Liver (tissue), 9 donors: Measurements from ENCODE around the gene ZNF18. TPM values are rescaled to one million over a fixed set of nuclear protein-coding genes. Genes with fewer than 3 reads are reported as not detected.

Experiments used
- DNase-seq: peaks from one replicate; pipeline ENCODE4 v3.0.0-alpha.2; 2017; ENCODE audit warnings: low spot score
- H3K27ac ChIP-seq, 2 donors: one replicate each; pipeline ENCODE4 v1.7.0; 2013; ENCODE audit warnings: inconsistent platforms in 2 of 2, low read length in 2 of 2, control low read depth in 1 of 2, low read depth in 1 of 2, mild to moderate bottlenecking in 1 of 2
- H3K27me3 ChIP-seq, 4 donors: one replicate each; pipeline versions ENCODE4 v1.6.1 to v1.7.0; 2013; ENCODE audit warnings: low read length in 3 of 4, inconsistent platforms in 1 of 4, mild to moderate bottlenecking in 1 of 4, moderate library complexity in 1 of 4; ENCODE audit not compliant: control insufficient read depth in 4 of 4, insufficient read depth in 4 of 4
- H3K36me3 ChIP-seq, 4 donors: one replicate each; pipeline versions ENCODE4 v1.6.1 to v1.7.0; 2013; ENCODE audit warnings: low read length in 3 of 4, mild to moderate bottlenecking in 3 of 4, low read depth in 1 of 4, moderate library complexity in 1 of 4; ENCODE audit not compliant: control insufficient read depth in 4 of 4, insufficient read depth in 3 of 4
- H3K4me1 ChIP-seq, 4 donors: one replicate each; pipeline versions ENCODE4 v1.6.1 to v1.7.0; 2013; ENCODE audit warnings: low read length in 3 of 4, mild to moderate bottlenecking in 3 of 4, moderate library complexity in 1 of 4; ENCODE audit not compliant: control insufficient read depth in 4 of 4, insufficient read depth in 4 of 4
- H3K4me3 ChIP-seq, 3 donors: one replicate each; pipeline versions ENCODE4 v1.6.1 to v1.7.0; 2013; ENCODE audit warnings: low read length in 3 of 3, control low read depth in 1 of 3, low read depth in 1 of 3, mild to moderate bottlenecking in 1 of 3
- H3K9ac ChIP-seq, 2 donors: one replicate each; pipeline ENCODE4 v1.7.0; 2013; ENCODE audit warnings: low read length in 2 of 2, mild to moderate bottlenecking in 2 of 2, moderate library complexity in 2 of 2, control low read depth in 1 of 2, low read depth in 1 of 2
- H3K9me3 ChIP-seq, 4 donors: one replicate each; pipeline versions ENCODE4 v1.6.1 to v1.7.0; 2013; ENCODE audit warnings: low read length in 3 of 4; ENCODE audit not compliant: control insufficient read depth in 4 of 4
- EGR1 ChIP-seq, 2 donors: IDR thresholded peaks; 2 replicates each; pipeline ENCODE4 v1.6.1; 2016 to 2018; ENCODE audit warnings: antibody characterized with exemption in 2 of 2, low read depth in 2 of 2
- FOXA1 ChIP-seq: IDR thresholded peaks from 2 replicates; pipeline ENCODE4 v1.6.1; 2016; ENCODE audit warnings: antibody characterized with exemption
- FOXA2 ChIP-seq: IDR thresholded peaks from 2 replicates; pipeline ENCODE4 v1.6.1; 2016; ENCODE audit warnings: antibody characterized with exemption
- GABPA ChIP-seq, 2 donors: IDR thresholded peaks in 1 of 2; conservative IDR thresholded peaks in 1 of 2; 2 replicates each; pipeline ENCODE4 v1.6.1; 2016; ENCODE audit warnings: antibody characterized with exemption in 2 of 2, mild to moderate bottlenecking in 1 of 2, moderate library complexity in 1 of 2
- HNF4A ChIP-seq, 2 donors: conservative IDR thresholded peaks; 2 replicates each; pipeline ENCODE4 v1.6.1; 2016; ENCODE audit warnings: antibody characterized with exemption in 2 of 2, mild to moderate bottlenecking in 2 of 2
- HNF4G ChIP-seq: IDR thresholded peaks from 2 replicates; pipeline ENCODE4 v1.6.1; 2016; ENCODE audit warnings: antibody characterized with exemption
- JUND ChIP-seq, 2 donors: IDR thresholded peaks; 2 replicates each; pipeline ENCODE4 v1.6.1; 2016; ENCODE audit warnings: antibody characterized with exemption in 2 of 2
- NR2F2 ChIP-seq: IDR thresholded peaks from 2 replicates; pipeline ENCODE4 v1.6.1; 2016; ENCODE audit warnings: antibody characterized with exemption
- RXRA ChIP-seq, 2 donors: IDR thresholded peaks; 2 replicates each; pipeline ENCODE4 v1.6.1; 2017 to 2018; ENCODE audit warnings: antibody characterized with exemption in 2 of 2, mild to moderate bottlenecking in 1 of 2
- SP1 ChIP-seq: IDR thresholded peaks from 2 replicates; pipeline ENCODE4 v1.6.1; 2018; ENCODE audit warnings: antibody characterized with exemption, mild to moderate bottlenecking
- TAF1 ChIP-seq: conservative IDR thresholded peaks from 2 replicates; pipeline ENCODE4 v1.6.1; 2016; ENCODE audit warnings: antibody characterized with exemption, mild to moderate bottlenecking
- YY1 ChIP-seq: IDR thresholded peaks from 2 replicates; pipeline ENCODE4 v1.6.1; 2016; ENCODE audit warnings: antibody characterized with exemption, mild to moderate bottlenecking
- WGBS: extraction: QIAGEN DNeasy Blood & Tissue Kit; methylation state at CpG from one replicate; pipeline ENCODE4 v1.1.7; 2013; 5-methylcytosine and 5-hydroxymethylcytosine counted together
- polyA plus RNA-seq, 2 donors: library from polyadenylated mRNA; stranded (reverse) in 1 of 2; unstranded in 1 of 2; fragments of 200-250 nt in 1 of 2; fragments of >200 nt in 1 of 2; fragmentation: Nextera tagmentation in 1 of 2; extraction: Ambion mirVana in 1 of 2; gene quantifications; one replicate each; pipeline versions ENCODE4 v1.2.1 to v1.2.3, GENCODE V29; 2013 to 2015
- total RNA-seq, 2 donors: library from RNA; depleted of rRNA; stranded (reverse); fragments of >200 nt; gene quantifications; one replicate each; pipeline ENCODE4 v1.2.3, GENCODE V29; 2014
- TF ChIP-seq, protein P1 (sequence below): IDR thresholded peaks from 2 replicates; pipeline ENCODE4 v1.6.1; 2016; ENCODE audit warnings: antibody characterized with exemption
- TF ChIP-seq, protein P2 (sequence below): IDR thresholded peaks from 2 replicates; pipeline ENCODE4 v1.6.1; 2016; ENCODE audit warnings: antibody characterized with exemption
- TF ChIP-seq, protein P3 (sequence below): fragments of 150-350 bp; IDR thresholded peaks from 2 replicates; pipeline ENCODE4 v1.5.1; 2017; ENCODE audit warnings: improper control_type of control experiment, low read depth, low read length; ENCODE audit not compliant: missing input control
- TF ChIP-seq, protein P4 (sequence below): IDR thresholded peaks from 2 replicates; pipeline ENCODE4 v1.6.1; 2016; ENCODE audit warnings: antibody characterized with exemption, mild to moderate bottlenecking
- TF ChIP-seq, protein P5 (sequence below): IDR thresholded peaks from 2 replicates; pipeline ENCODE4 v1.6.1; 2016; ENCODE audit warnings: antibody characterized with exemption
- donor health status: healthy.
- donor health status: healthy.
- donor health status: healthy.
- donor health status: healthy.
- donor health status: healthy.

ZNF18 gene
- total and polyA plus RNA-seq, 4 donors: 2.1 to 4.5 (median 3.5) TPM

DNA sequence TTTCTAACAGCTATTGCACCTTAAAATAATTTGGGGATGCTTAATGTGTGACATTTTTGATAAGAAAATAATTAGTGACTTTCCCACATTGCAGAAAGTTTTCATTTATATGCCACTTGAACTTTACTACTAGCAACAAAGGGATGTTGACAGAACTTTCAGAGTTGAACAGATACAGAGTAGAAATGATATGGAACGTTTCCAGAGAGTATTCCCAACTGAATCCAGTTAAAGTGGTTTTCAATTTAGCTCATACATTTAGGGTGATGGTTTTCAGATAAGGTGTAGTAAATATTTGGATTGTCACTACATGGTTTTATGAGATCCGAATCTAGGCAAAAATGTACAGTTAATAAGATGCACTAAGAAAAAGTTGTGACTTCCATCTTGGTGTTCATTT lies 40.7 kb upstream of the ZNF18 start:
- no peak overlapping the region for H3K27ac ChIP-seq
- TF ChIP-seq HNF4A (conservative IDR thresholded peaks at IDR 0.05): peak; percentile 36 to 42
- TF ChIP-seq JUND (IDR thresholded peaks at IDR 0.05): no peak
- peak; percentile 27 for TF ChIP-seq FOXA2
- no peak overlapping the region for H3K4me3 ChIP-seq
- H3K9me3 ChIP-seq: no peaks in the 10 kb centered on the region
- DNase-seq: no peak
- H3K36me3 ChIP-seq: no peaks in the 10 kb centered on the region
- H3K27me3 ChIP-seq: no peaks in the 10 kb centered on the region
- 29% methylated on average over 2 of the region's 2 CpGs for WGBS
- peaks cover 0 to 21% (median 13%) of the 10 kb centered on the region in 4 donors for H3K4me1 ChIP-seq
- H3K9ac ChIP-seq: no peak overlapping the region

DNA sequence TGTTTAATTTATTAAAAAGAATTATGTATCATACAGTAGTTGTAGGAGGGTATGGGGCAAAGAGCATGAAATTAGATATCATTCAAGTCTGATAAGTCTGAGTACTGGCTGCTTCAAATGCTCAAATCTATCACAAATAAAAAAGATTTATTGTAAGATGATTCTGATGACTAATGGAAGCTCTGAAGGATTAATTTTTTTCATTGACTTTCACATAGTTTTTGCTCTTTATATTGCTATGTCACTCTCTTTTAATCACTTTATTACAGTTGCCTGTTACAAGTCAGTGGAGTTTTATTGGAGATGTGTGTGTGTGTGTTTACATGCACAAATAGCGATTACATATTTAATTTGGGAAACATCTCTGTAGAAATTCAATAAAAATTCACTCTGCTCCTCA lies 38.4 kb upstream of the ZNF18 start:
- H3K9ac ChIP-seq: no peak overlapping the region
- WGBS: 73% methylated on average over 1 of the region's 1 CpG
- H3K4me1 ChIP-seq: peaks cover 1 to 21% (median 13%) of the 10 kb centered on the region in 4 donors
- DNase-seq: no peak
- no peaks in the 10 kb centered on the region for H3K27me3 ChIP-seq
- H3K4me3 ChIP-seq: no peak overlapping the region
- no peak overlapping the region for H3K27ac ChIP-seq
- H3K9me3 ChIP-seq: no peaks in the 10 kb centered on the region
- no peak for TF ChIP-seq HNF4G
- TF ChIP-seq TAF1: no peak
- TF ChIP-seq EGR1 (IDR thresholded peaks at IDR 0.05; ENCODE audit: low read depth in 2 of 2): no peak
- no peak for TF ChIP-seq FOXA1
- no peak for TF ChIP-seq FOXA2
- TF ChIP-seq, protein P1, sequence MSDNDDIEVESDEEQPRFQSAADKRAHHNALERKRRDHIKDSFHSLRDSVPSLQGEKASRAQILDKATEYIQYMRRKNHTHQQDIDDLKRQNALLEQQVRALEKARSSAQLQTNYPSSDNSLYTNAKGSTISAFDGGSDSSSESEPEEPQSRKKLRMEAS: no peak
- no peaks in the 10 kb centered on the region for H3K36me3 ChIP-seq

DNA sequence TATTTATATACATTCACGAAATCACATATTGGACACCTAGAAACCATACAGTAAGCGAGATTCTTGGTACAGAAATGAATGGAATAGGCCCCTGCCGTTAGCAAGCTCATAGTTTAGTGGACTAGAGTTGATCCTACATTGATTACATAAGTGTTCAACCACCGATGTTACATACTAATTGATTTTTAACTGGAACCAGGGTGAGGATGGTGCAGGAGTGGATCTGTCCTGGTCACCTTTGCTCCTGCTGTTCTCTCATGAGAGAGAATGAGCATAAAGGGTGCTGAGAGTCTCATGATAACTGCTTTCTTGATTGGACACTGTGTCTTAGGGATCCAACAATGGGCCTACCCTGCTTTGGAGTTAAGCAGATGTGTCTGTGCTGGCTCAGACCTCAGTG lies 37.3 kb upstream of the ZNF18 start:
- no peak for DNase-seq
- Histone ChIP-seq H3K36me3 (no peaks in the 10 kb centered on the region), H3K9ac (no peak overlapping the region), H3K4me1 (peaks cover 1 to 21% (median 13%) of the 10 kb centered on the region in 4 donors), H3K27ac (no peak overlapping the region), H3K27me3 (no peaks in the 10 kb centered on the region), H3K9me3 (no peaks in the 10 kb centered on the region), H3K4me3 (no peak overlapping the region)
- peak; percentile 19 to 36 for TF ChIP-seq HNF4A (conservative IDR thresholded peaks at IDR 0.05)
- TF ChIP-seq FOXA2: no peak
- no peak for TF ChIP-seq HNF4G
- peak; percentile 14 for TF ChIP-seq SP1
- peak in 1 of 2 donors; percentile 30 for TF ChIP-seq RXRA (IDR thresholded peaks at IDR 0.05)
- 64% methylated on average over 4 of the region's 4 CpGs for WGBS

DNA sequence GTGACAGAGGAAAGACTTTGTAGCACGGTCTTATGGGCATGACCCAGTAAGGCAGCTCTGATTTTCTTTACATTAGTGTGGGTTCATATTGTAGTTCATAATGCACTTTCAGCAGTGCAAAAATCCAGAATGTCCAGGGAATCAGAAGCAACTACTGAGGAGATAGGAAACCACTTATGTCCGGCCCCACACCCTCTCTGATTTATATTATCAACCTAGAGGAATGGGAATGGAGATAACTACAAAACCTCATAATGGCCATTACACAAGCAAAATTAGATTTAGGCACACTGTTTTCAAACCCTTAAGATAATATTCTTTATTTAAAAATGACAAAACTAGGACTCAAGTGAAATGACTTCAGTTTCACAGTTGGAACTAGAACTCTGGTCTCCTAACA lies 31.3 kb upstream of the ZNF18 start:
- WGBS: 91% methylated on average over 2 of the region's 2 CpGs
- peaks cover 4 to 19% (median 14%) of the 10 kb centered on the region in 4 donors for H3K4me1 ChIP-seq
- no peak for DNase-seq
- TF ChIP-seq, protein P2, sequence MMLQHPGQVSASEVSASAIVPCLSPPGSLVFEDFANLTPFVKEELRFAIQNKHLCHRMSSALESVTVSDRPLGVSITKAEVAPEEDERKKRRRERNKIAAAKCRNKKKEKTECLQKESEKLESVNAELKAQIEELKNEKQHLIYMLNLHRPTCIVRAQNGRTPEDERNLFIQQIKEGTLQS: no peak
- no peak for TF ChIP-seq NR2F2
- no peak for TF ChIP-seq FOXA2
- TF ChIP-seq GABPA (IDR thresholded peaks at IDR 0.05 in 1 of 2, conservative IDR thresholded peaks at IDR 0.05 in 1 of 2): no peak
- TF ChIP-seq TAF1: no peak
- TF ChIP-seq, protein P3, sequence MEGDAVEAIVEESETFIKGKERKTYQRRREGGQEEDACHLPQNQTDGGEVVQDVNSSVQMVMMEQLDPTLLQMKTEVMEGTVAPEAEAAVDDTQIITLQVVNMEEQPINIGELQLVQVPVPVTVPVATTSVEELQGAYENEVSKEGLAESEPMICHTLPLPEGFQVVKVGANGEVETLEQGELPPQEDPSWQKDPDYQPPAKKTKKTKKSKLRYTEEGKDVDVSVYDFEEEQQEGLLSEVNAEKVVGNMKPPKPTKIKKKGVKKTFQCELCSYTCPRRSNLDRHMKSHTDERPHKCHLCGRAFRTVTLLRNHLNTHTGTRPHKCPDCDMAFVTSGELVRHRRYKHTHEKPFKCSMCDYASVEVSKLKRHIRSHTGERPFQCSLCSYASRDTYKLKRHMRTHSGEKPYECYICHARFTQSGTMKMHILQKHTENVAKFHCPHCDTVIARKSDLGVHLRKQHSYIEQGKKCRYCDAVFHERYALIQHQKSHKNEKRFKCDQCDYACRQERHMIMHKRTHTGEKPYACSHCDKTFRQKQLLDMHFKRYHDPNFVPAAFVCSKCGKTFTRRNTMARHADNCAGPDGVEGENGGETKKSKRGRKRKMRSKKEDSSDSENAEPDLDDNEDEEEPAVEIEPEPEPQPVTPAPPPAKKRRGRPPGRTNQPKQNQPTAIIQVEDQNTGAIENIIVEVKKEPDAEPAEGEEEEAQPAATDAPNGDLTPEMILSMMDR: no peak
- TF ChIP-seq, protein P4, sequence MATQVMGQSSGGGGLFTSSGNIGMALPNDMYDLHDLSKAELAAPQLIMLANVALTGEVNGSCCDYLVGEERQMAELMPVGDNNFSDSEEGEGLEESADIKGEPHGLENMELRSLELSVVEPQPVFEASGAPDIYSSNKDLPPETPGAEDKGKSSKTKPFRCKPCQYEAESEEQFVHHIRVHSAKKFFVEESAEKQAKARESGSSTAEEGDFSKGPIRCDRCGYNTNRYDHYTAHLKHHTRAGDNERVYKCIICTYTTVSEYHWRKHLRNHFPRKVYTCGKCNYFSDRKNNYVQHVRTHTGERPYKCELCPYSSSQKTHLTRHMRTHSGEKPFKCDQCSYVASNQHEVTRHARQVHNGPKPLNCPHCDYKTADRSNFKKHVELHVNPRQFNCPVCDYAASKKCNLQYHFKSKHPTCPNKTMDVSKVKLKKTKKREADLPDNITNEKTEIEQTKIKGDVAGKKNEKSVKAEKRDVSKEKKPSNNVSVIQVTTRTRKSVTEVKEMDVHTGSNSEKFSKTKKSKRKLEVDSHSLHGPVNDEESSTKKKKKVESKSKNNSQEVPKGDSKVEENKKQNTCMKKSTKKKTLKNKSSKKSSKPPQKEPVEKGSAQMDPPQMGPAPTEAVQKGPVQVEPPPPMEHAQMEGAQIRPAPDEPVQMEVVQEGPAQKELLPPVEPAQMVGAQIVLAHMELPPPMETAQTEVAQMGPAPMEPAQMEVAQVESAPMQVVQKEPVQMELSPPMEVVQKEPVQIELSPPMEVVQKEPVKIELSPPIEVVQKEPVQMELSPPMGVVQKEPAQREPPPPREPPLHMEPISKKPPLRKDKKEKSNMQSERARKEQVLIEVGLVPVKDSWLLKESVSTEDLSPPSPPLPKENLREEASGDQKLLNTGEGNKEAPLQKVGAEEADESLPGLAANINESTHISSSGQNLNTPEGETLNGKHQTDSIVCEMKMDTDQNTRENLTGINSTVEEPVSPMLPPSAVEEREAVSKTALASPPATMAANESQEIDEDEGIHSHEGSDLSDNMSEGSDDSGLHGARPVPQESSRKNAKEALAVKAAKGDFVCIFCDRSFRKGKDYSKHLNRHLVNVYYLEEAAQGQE: no peak
- no peak for TF ChIP-seq SP1
- no peak for TF ChIP-seq YY1
- no peak for TF ChIP-seq HNF4G
- TF ChIP-seq RXRA (IDR thresholded peaks at IDR 0.05): no peak
- TF ChIP-seq HNF4A (conservative IDR thresholded peaks at IDR 0.05): no peak
- TF ChIP-seq, protein P5, sequence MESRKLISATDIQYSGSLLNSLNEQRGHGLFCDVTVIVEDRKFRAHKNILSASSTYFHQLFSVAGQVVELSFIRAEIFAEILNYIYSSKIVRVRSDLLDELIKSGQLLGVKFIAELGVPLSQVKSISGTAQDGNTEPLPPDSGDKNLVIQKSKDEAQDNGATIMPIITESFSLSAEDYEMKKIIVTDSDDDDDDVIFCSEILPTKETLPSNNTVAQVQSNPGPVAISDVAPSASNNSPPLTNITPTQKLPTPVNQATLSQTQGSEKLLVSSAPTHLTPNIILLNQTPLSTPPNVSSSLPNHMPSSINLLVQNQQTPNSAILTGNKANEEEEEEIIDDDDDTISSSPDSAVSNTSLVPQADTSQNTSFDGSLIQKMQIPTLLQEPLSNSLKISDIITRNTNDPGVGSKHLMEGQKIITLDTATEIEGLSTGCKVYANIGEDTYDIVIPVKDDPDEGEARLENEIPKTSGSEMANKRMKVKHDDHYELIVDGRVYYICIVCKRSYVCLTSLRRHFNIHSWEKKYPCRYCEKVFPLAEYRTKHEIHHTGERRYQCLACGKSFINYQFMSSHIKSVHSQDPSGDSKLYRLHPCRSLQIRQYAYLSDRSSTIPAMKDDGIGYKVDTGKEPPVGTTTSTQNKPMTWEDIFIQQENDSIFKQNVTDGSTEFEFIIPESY: no peak

More for the DNA sequence above, 31.3 kb upstream of the ZNF18 start:
- Histone ChIP-seq H3K9me3 (no peaks in the 10 kb centered on the region), H3K9ac (no peak overlapping the region), H3K36me3 (no peaks in the 10 kb centered on the region), H3K27me3 (no peaks in the 10 kb centered on the region), H3K4me3 (no peak overlapping the region), H3K27ac (no peak overlapping the region)
